Stimulated activated CD8-positive, alpha-beta memory T cell treated with anti-CD3 and anti-CD28 coated beads, Interleukin-12 subunit alpha, Interleukin-12 subunit beta, amount 100 ng/mL, for 24 hours (primary cell): ENCODE data around the gene INTS4.
"Not testable (repeated sequence)": the region's sequence is repeated elsewhere in the genome, so short reads cannot be mapped to it uniquely, and the experiment has no call there.

ENCODE experiments used
- DNase-seq: peaks from one replicate; pipeline ENCODE4 v3.0.0-alpha.2; 2020; ENCODE audit errors: extremely low read depth

Gene INTS4

GRCh38 chr11:77994434-77995362 lies at the start of gene INTS4:
TSS of gene INTS4 (minus strand) at chr11:77994668. CDS start at chr11:77994643, 25 bp downstream.
- peak; percentile 92 for DNase-seq

GRCh38 chr11:78041843-78042440 lies 47.5 kb upstream of the INTS4 start:
- DNase-seq = no peak

- not testable (repeated sequence) for DNase-seq
Observed at GRCh38 chr11:78041380-78041719, 46.9 kb upstream of the INTS4 start.

- DNase-seq = no peak
Observed at GRCh38 chr11:78040691-78041379, 46.4 kb upstream of the INTS4 start.

- no peak for DNase-seq
Observed at GRCh38 chr11:78039919-78040671, 45.6 kb upstream of the INTS4 start.

- DNase-seq = no peak
Observed at GRCh38 chr11:78039391-78039918, 45.0 kb upstream of the INTS4 start.

- DNase-seq = no peak
Observed at GRCh38 chr11:78038697-78039313, 44.3 kb upstream of the INTS4 start.

- no peak for DNase-seq
Observed at GRCh38 chr11:78037825-78038620, 43.6 kb upstream of the INTS4 start.

- no peak for DNase-seq
Observed at GRCh38 chr11:78037056-78037455, 42.6 kb upstream of the INTS4 start.

- no peak for DNase-seq
Observed at GRCh38 chr11:78036313-78036712, 41.8 kb upstream of the INTS4 start.

- no peak for DNase-seq
Observed at GRCh38 chr11:78034623-78035022, 40.2 kb upstream of the INTS4 start.

GRCh38 chr11:78033040-78033439 lies 38.6 kb upstream of the INTS4 start:
- DNase-seq = no peak

GRCh38 chr11:78032090-78032489 lies 37.6 kb upstream of the INTS4 start:
- DNase-seq = no peak

- DNase-seq = no peak
Observed at GRCh38 chr11:78031629-78032028, 37.2 kb upstream of the INTS4 start.

GRCh38 chr11:78030429-78031325 lies 36.2 kb upstream of the INTS4 start:
- no peak for DNase-seq

GRCh38 chr11:78028423-78028822 lies 34.0 kb upstream of the INTS4 start:
- not testable (repeated sequence) for DNase-seq

- DNase-seq = no peak
Observed at GRCh38 chr11:78027759-78028158, 33.3 kb upstream of the INTS4 start.

GRCh38 chr11:78025378-78025777 lies 30.9 kb upstream of the INTS4 start:
- DNase-seq = no peak

GRCh38 chr11:78023426-78023825 lies 29.0 kb upstream of the INTS4 start:
- DNase-seq = no peak
